DMS53 (cell line): ENCODE results near the gene LRMDA.
A peak's percentile ranks its signal among the peaks of the same experiment; 100 is the strongest.

Source experiments
- DNase-seq: peaks from one replicate; lab custom pipeline; 2025; lab: John Stamatoyannopoulos, UW

Gene LRMDA

DNA sequence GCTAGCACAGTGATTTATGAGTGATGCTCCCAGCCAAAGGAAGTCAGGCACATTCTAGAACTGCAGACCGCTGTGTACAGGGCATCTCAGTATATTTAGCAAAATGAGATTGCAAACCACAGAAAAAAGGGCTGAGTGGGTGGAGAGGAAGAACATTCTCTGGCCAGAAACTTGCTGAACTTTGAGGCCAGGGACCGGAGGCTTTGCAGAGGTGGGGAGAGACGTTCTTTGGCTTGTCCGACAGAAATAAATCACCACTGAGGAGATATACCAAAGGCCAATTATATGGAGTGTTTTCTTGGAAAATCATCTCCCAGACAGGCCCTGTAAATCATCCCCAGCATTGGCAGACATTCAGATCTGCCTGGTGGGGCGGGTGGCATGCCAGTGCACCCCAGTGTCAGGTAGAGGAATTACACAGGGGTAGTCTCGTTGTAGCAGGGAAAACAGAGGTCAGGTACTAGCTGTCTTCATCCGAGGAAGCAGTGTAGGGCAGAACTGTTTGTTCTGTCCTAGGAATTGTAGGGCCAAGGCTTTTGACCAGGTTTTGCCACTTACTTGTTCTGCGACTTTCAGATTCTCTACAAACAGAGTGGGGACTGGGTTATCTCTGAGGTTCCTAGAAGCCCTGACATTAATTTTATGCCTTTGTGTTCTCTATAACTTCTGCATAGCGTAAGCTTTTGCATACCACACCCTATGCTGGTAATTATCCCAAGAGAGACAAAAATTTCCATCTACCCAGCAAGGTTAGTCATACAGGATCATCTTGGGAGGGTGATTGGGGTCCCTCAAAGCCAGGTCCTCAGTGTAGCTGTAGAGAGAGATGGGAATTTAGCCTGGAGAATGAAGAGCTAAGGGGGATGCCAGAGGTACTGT, 655.6 kb downstream of the LRMDA start:
- peak; percentile 79 for DNase-seq

DNA sequence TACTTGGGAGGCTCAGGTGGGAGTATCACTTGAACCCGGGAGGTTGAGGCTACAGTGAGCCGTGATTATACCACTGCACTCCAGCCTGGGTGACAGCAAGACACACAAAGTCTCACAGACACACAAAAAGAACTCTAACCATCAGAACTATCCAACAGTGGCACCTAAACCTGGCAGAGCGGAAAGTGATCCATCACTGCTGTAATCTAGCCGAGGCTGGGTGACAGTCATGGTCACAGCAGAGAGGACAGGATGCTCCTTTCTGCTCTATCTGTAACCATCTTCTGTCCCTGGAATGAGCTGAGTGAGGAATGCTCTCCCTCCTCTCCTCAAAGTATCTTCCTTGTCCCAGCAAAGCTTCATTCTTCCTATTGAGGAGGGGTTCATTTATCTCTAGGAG, 656.6 kb downstream of the LRMDA start:
- no peak for DNase-seq

DNA sequence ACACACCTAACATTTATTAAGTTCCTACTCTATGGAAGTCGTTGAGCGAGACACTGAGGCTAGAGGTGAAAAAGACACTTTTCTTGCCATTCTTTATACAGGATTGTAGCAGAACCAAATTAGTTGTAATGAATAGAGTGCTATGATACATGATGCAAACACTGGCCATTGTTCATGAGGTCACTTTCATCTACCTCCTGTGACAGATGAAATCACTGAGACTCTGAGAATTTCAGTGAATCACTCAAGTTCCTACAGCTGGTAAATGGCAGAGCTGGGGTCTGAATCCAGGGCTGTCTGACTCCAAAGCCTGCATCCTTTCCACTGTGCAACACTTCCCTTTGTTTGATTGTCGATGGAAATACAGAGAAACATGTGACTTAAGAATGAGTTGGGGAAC, 657.6 kb downstream of the LRMDA start:
- no peak for DNase-seq

DNA sequence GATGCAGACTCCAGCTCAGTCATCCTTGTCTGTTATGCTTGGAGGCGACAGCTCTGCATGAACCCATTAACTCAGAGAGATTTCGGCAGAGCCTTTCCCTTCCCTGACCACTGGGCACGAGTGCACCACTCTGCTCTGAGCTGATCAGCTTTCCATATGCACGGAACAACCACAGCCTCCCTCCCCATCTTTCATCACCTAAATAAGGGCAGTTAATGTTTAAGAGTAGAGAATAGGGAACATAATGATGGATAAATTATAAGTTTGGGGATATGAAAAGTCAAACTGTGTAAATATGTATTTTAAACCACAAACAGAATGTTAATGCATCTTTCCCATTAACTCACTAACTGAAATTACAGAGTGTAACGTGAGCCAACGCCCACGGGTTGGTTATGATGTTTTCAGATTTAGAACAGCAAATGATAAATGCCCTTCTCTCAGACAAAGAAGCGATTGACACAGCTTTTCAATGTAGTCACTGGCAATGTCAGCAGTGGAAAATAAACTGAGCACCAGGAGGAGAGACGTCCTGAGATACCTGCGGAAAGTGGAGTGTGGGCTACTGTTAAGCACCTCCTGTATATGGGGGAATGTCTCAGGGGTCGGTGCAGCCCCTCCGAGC, 658.2 kb downstream of the LRMDA start:
- no peak for DNase-seq

DNA sequence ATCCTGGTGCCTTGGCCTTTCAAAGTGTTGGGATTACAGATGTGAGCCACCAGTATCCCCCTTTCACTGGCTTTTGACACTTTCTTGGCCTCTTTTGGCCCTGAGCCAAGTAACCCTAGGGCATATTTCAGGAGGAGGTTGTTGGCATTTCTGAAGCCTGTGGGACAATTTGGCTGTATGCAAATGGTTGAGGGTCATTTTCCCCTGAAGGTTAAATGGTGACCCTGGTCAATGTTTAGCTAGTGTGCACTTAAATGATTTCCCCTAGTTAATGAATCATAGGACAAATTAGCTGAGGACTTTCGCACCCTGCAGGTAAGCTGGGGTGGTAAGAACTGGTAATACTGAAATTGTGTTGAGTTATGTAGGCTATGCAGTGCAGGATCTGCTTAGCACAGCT, 660.5 kb downstream of the LRMDA start:
- DNase-seq: peak; percentile 10

DNA sequence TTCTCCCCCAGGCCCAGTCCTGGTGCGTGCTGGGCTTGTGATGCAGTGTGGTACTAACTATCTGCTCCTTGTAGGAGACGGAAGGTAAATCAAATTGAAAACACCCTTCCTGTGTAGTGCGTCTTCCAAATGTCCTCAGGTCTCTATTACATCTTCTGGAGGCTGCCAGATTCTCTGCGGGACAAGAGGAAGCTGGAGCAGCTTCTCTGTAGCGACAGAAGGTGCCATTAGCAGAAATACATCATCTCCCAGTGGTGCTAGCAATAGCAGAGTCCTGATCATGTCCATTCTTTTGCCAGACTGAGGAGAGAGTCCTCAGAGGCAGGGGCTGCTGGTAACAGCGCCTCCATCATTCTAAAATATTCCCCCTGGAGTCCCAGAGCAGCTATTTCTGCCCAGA, 675.2 kb downstream of the LRMDA start:
- DNase-seq: no peak

DNA sequence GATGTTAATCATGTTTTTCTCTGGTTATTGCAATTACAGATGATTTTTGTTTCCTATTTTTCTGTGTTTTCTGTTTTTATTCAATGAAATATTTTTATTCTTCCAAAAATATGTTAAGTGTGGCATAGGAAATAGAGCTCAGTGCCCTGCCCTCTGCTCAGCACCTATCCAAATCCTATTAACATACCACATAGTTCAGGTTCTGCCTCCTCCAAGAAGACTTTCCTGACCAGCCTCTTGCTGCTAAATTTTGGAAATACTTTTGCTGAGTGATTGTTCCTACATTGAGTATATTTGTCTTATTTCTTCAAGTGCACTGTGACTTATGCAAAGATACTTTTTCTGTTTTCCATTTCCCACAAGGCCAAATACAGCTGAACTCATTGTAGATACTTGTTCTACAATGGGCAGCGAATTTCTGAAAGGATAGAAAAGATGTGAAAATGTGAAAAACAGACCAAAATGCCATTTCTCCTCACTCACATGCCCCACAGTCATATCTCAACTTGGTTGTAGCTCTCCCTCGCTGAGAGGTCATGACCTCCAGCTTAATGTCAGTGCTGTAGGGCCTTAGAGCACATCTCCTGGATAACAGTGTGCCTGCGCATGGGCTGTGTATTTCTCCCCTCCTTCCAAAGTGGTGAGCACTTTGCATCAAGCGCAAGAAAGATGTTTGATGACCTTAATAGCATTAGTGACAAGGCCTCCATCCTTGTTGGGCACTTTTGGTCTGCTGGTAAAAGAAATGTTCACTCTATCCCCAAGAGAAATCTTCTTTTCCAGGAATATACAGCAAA, 677.3 kb downstream of the LRMDA start:
- DNase-seq: no peak

DNA sequence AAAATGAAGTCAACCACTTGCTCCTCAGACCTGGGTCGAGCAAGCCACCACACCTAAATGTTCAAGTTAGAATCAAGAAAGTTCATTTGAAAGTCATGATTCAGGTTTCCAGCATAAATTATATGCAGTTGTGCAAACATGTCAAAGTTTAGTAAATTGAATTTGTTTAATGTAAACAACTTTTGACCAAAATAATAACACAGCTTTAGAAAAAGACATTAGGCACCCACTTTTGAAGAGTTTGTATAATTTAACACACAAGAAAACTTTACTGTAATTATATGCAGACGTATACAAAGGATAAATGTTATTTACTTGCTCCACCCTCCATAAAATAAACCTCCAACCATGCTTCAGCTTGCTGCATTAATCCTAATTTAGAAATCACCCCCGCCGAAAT, 680.0 kb downstream of the LRMDA start:
- DNase-seq: no peak

DNA sequence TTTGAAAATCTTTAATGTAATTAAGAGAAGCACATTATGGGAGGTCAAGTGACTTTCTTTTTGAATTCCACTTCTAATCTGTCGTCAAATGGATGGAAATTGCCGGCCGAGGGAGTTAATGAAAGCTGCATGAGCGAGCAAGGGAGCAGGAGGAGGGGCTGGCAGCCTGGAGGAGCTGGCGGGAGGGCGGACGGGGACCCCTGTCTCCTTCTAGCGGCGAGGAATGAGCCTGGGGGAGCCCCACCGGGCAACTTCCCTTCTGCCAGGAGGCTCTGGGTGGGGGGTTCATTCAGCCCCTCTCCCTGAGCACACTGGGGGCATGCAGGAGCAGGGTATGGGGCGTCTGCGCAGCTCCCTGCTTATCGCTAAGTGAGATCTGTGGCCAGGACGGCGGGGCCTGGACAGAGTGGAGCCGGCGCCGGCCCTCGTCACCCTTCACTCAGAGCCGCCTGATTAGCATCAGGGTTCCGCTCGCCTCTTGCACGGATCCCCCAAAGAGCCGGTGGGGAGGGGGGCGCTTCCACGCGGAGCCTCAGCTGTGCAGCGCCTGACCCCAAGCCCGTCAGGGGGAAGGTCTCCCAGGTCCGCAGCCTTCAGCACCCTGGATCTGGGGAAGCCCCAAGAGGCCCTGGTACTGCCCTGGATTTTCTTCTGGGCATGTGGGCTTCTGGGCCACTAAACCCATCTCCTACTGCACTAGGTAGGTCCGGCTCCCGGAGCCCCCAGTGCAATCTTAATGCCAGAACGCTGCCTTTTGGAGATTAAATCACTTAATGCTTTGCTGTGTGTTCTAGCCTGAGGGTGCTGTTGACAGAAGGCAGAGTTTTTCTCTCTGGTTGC, 680.8 kb downstream of the LRMDA start:
- DNase-seq: peak; percentile 60

DNA sequence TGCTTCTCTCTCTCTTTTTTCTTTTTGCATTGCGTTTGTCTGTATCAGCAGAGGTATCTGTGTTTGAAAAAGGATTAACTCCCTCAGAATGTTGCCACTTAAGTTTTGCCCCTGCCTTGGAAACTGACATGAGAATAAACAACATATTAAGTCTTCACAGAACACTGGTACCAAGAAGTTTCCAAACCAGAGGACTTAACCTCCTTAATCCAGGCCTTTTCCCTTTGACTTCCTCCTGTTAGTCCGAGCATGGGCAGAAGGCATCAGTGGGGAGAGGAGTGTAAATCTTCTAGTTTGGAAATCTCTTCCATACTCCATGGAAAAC, 681.4 kb downstream of the LRMDA start:
- DNase-seq: peak; percentile 63

DNA sequence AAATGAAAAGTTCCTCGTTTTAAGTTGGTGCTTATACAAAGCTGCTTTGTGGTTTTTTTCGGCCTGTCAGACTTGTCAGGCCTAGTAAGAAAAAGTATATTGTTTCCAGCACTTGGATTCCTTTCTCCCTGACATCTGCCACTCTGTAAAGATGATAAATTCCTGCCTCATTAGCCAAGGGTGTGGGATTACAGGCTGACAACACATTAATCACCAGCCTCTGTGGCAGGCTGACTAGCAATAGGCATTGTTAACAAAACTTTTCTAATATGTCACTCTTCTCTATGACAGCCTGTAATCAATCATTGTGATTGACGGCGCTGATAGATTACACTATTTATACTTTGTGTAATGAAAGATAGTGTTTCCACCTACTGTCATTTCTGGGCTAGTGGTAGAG, 682.5 kb downstream of the LRMDA start:
- DNase-seq: peak; percentile 71

DNA sequence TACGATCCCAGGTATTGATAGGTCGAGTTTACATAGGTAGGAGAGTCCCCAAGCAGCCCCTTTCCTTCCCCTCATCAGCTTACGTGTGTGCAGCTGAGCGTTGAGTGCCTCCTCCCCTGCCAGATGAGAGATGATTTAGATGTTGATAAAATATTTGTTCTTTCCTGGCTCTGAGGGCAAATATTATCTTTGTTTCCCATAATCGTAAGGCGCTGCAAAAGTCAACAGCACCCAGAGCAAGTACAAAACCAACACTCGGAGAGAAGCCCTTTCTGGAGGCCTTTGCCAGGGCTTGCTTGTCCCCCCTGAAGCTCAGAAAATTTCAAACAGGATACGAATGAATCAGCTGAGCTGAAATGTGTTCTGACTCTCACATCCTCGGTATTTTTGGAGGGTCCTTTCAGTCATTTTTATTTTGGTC, 683.2 kb downstream of the LRMDA start:
- DNase-seq: peak; percentile 90

DNA sequence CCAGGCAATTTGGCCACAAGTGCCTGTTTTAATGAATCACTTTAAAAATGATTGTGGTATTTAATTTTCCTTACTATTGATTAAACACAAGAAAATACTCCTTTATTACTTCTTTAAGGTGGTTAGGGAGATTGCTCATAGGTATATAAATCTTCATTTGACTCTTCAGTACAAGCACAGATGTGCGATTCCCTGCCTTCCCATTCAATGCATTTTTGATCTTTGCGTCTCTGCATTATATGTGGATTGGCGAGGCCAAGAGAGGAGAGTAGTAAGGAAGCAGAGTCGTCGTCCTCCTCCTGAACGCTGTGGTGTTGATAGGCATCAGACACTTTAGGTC, 683.7 kb downstream of the LRMDA start:
- no peak for DNase-seq

DNA sequence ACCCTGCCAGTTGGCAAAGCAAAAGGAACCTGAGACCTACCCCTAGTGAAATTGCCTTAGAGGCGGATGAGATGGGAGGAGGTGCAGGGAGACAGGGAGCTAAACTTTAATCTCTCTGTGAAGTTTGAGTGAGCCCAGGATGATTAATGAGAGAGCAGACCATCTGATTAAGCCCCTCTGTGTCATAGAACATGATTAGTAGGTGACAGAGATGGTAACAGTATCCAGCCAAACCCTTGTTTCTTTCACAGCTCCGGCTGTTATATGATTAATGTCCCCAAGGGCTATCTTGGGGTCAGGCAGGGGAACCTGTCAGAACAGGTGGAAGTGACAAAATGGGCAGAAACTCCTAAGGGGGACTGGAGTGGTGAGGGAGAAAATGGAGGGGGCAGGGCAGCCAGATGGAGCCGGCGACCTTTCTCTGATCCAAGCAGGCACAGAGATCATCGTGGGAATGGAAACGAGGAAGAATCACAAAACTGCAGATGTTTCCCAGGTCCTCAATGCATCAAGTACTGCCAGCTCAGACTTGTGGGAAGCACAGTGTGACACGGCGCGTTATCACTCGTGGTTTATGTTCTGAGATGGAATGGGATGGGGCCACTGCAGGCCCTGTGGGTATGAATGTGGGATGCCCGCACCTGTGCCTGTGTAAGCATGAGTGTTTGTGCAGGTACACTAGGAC, 684.2 kb downstream of the LRMDA start:
- DNase-seq: peak; percentile 88

DNA sequence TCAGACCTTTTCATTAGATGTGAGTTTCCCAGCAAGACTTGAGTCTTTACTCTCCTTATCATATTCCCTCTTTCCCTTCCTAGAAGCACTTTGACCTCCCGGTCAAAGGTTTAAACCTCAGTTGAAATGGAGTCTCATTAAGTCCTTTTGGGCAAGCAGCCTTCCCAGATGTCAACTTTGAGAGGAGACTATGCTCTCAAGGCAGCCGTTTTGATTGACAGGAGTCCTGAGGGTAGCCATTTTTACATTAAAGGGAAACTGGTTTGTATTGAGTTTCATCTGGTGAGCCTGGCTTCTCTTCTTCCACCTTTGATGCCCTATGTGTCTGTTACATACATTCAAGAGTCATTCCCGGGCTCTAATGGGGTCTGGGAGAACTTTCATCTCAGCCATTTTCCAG, 685.1 kb downstream of the LRMDA start:
- DNase-seq: peak; percentile 44

DNA sequence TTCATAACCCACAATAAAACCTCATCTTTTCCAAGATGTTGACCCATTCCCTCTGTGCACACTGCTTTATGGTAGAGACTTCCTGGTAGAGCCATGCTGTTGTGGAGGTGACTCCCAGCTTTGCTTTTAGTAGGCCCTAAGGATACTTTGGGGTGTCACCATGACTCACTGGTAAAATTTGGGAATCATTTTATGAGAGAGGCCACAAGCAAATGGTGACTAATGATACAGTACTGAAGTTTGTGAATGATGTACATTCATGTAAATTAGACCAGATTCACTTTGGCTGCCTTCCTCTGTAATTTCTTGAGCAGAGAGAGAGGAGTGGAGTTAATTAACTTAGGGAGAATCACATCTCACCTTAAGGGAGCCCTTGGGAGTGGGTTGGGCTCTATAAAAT, 686.5 kb downstream of the LRMDA start:
- no peak for DNase-seq

DNA sequence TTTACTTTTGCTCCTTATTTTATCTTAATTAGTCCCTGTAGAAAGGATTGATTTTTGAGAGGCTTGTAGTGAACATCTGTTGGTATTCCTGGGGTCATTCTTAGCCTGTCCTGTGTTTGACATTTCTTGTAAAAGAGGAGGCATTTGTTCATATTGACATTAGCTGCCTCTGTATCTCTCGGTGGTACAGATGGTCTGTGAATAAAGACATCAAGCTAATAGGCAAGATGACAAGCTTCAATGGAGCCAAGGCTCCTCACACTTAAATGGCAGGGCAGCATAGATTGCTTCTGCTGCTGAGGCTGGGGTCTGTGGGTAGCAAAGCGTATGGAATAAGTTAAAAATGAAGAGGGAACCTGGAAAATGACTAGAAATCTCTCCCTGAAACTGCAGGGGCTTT, 687.6 kb downstream of the LRMDA start:
- no peak for DNase-seq

DNA sequence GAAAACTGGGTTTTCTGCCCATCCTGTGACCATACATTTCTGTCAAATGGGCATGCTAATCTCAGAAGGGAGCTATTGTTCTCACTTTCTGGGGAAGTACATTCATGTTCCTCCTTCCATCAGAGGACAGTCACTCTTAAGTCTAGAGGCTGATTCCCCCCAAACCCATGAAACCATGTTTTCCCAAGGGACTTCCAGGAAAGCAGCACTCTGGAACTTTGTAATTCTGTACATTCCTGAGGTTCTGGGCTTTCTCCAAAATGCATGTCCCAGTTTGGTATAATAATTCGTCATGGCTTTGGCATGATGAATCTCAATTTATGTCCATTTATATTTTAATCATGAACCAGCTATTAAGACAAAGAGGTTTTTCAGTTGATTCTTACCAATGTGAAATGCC, 688.1 kb downstream of the LRMDA start:
- DNase-seq: no peak

DNA sequence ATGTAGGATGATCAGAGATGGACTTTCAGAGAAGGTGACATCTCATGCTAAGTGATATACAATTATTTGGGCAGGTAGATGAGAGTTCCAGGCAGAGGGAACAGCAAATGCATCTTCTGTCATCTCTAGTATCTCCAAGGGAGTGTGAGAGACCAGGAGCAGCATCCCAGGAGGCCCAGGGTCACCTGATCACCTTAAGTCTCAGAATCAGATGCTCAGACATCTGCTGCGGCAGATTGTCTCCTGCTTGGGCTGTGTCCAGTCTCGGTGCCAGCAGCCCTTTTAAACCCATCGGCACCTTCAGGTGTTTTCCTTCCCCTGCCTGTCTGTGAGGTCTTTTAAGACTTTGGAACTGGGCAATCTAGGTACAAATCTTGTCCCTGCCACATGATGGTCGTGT, 690.6 kb downstream of the LRMDA start:
- no peak for DNase-seq

DNA sequence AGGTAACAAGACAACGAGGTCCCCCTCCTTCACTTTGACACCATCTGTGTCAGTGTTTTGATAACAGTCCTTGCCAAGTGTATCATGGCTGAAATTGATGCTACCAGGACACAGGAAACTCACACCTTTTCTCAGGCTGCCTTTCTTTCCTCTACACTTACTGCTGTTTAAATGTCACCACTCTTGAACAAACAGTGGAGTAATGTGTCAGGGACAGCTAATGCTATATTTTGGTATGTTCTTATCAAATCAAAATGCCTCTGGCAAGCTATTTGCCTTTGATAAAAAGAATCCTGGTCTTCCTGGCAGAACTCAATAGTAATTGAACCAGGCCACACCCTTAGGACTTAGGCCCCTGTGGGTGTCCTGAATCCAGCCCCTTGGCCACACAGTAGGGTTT, 692.9 kb downstream of the LRMDA start:
- DNase-seq: no peak

DNA sequence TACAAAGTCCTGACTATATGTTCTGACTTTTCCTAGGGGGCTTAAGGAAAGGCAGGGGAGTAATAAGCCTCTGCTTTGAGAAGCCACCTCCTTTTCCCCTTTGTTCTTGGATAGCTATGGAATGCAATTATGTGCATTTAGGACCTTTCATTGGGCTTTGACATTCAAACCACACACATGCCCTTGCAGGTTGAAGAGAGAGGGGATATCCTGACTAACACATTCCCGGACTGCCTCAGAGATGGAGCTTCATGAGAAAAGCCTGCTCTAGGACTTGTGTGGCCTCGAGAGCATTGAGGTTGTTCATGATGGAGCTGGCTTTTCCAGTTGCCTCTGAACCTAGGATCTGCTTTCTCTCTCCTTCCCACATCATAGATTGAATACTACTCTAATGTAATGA, 694.5 kb downstream of the LRMDA start:
- no peak for DNase-seq
